HFF-Myc (cell line): ENCODE measurements around the gene C1QTNF4.

Experiments
- DNase-seq: peaks from one replicate; pipeline ENCODE4 v3.0.0-alpha.2; 2011; ENCODE audit warnings: low read depth; ENCODE audit errors: extremely low read depth
- H3K4me3 ChIP-seq: replicated peaks from 2 replicates; pipeline ENCODE4 v1.5.1; 2011; ENCODE audit warnings: low read depth, mild to moderate bottlenecking, control low read depth, low read length
- CTCF ChIP-seq: IDR thresholded peaks from 2 replicates; pipeline ENCODE4 v1.5.1; 2012; ENCODE audit warnings: mild to moderate bottlenecking, low read depth, low read length, control low read depth; ENCODE audit errors: missing control alignments

Gene C1QTNF4

DNA sequence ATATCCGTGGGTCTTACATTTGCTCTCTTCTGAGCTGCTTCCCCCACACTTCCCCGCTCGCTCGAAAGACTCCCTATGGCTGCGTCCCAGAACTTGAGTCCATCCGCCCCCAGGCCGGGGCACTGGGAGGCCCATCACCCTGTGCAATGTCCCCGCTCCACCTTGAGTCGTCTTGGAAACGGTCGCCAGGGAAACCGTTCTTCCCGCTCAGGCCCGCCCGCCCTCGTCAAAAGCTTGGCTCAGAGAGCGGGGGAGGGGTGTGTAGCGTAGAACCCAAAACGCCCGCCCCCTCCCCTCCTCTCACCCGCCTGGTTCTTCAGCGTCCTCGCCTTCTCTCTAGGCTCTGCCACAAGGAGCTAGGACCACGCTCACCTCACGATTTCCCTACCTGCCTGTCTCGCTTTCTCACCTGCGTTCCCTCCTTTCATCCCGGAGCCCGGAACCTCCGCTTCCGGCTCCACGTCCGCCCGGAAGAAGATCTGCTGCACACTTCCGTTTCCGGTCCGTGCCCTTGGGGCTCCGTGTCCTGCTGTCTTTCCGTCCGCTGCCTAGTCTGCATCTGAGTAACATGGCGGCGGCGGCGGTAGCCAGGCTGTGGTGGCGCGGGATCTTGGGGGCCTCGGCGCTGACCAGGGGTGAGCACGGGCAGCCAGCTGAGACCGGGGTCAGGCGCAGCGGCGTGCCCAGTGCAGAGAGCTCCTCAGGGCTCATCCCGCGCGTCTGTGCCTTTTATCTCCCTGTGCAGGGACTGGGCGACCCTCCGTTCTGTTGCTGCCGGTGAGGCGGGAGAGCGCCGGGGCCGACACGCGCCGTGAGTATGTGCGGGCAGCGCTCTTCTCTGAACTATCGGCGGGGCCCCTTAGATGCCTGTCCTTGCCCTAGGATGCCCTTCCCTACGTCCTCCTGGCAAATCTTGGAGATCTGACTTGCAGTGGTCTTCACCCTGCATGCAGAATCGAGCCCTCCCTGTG, 15.4 kb downstream of the C1QTNF4 start, which contains the start of the genes KBTBD4 and NDUFS3:
Gene KBTBD4 (minus strand): TSS at position 447 of the 971 bp plus-strand sequence. CDS start 19 bp downstream, at position 428.
Gene NDUFS3 (plus strand): TSS at position 551 of the 971 bp plus-strand sequence. CDS start 18 bp downstream, at position 569.
- DNase-seq: peak; percentile 75
- no peak for TF ChIP-seq CTCF
- peak within 1 kb of the TSS; percentile 94 for H3K4me3 ChIP-seq

DNA sequence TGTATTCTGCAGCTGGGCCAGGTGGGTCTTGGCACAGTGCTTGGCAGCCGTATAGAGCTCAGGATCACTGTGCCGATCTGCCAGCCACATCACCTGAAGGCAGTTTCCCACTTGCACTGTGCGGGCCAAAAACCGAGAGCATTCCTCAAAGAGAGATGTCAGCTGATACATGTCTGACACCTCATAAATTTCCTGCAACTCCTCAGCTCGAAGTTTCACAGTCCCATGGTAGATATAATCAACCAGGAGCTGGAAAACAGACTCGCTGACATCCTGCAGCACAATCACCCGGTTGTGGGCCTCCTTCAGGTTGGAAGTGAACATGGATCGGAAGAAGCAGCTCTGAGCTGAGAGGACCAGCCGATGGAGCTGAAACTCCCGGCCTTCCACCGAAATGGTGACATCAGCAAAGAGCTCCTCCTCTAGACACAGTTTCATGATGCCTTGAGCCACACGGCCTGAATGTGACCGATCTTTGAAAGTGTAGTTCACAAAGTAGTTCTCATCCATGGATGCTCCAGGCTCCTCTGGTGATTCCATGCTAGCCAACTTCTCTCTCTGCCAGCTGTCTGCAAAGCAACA, 16.7 kb downstream of the C1QTNF4 start:
- no peak for TF ChIP-seq CTCF
- H3K4me3 ChIP-seq: peak overlapping the region; percentile 94
- no peak for DNase-seq

- no peak overlapping the region for H3K4me3 ChIP-seq
- no peak for DNase-seq
- TF ChIP-seq CTCF: no peak
These were observed 20.9 kb downstream of the C1QTNF4 start for GRCh38 chr11:47573321-47573720.

GRCh38 chr11:47572715-47573255, 21.4 kb downstream of the C1QTNF4 start:
- no peak for DNase-seq
- H3K4me3 ChIP-seq: no peak overlapping the region
- TF ChIP-seq CTCF: no peak

DNA sequence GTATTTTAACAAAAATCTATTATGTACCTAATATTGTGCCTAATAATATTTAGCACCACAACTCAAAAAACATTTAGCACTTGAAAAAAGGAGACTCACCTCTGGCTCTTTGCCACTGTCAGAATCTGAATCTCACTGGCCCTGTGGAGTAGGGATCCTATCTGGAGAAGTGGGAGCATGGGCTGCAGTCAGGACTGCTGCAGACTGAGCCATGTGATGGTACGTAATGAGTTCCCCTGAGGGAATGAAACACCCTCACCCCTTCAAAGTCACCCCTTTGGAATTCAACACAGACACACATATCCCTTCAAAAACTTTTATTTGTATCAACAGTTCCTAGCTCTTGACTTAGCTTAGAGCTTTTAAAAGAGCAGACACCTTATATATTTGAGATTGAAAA, 22.3 kb downstream of the C1QTNF4 start:
- H3K4me3 ChIP-seq: no peak overlapping the region
- DNase-seq: no peak
- TF ChIP-seq CTCF: no peak

DNA sequence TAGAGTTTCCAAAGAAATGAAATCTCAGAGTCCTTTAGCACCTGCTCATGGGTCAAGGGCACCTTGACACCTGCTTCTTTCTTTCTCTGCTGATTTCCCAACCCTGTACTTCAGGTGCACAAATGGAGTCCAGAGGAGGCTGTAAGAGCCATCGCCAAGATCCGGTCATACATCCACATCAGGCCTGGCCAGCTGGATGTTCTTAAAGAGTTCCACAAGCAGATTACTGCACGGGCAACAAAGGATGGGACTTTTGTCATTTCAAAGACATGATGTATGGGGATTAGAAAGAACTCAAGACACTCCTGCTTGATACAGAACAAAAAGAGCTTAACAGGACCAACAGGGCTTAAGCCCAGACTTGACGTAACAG, 22.9 kb downstream of the C1QTNF4 start:
- TF ChIP-seq CTCF: no peak
- DNase-seq: no peak
- no peak overlapping the region for H3K4me3 ChIP-seq
